Prostate gland (tissue), 2 donors: ENCODE results near the gene SSR3. TPM values are rescaled to one million over a fixed set of nuclear protein-coding genes. Genes with fewer than 3 reads are reported as not detected.

Source experiments
- DNase-seq: peaks from one replicate; pipeline ENCODE4 v3.0.0-alpha.2; 2019; ENCODE audit warnings: low spot score
- H3K27ac ChIP-seq, 2 donors: fragments of 200-600 bp; sonication (generic); 2 replicates each; pipeline ENCODE4 v1.5.1; 2017 to 2019
- H3K27me3 ChIP-seq: fragments of 200-600 bp; sonication (generic); replicated peaks from 2 replicates; pipeline ENCODE4 v1.5.1; 2019; ENCODE audit not compliant: insufficient read depth
- H3K36me3 ChIP-seq, 2 donors: fragments of 200-600 bp; sonication (generic); 1 replicate in 1 of 2; 2 replicates in 1 of 2; pipeline versions ENCODE4 v1.5.1 to v1.8.1; 2017 to 2019
- H3K4me1 ChIP-seq: fragments of 200-600 bp; sonication (generic); replicated peaks from 2 replicates; pipeline ENCODE4 v1.5.1; 2019
- H3K4me3 ChIP-seq, 2 donors: fragments of 200-600 bp; sonication (generic); 2 replicates each; pipeline ENCODE4 v1.5.1; 2017 to 2019
- H3K9me3 ChIP-seq: fragments of 200-600 bp; sonication (generic); 2 replicates; pipeline ENCODE4 v1.5.1; 2017
- CTCF ChIP-seq, 4 experiments: fragments of 200-600 bp in 2 of 4; fragments of 450-650 bp in 2 of 4; sonication (generic) in 2 of 4; IDR thresholded peaks; 1 replicate in 3 of 4; 2 replicates in 1 of 4; pipeline ENCODE4 v1.5.1; 2016 to 2019; ENCODE audit warnings: antibody characterized with exemption in 4 of 4, mild to moderate bottlenecking in 2 of 4, moderate library complexity in 2 of 4
- POLR2A ChIP-seq: fragments of 450-650 bp; IDR thresholded peaks from one replicate; pipeline ENCODE4 v1.6.1; 2016; ENCODE audit warnings: antibody characterized with exemption, mild to moderate bottlenecking
- POLR2AphosphoS5 ChIP-seq: sonication (generic); formaldehyde crosslinking; IDR thresholded peaks from one replicate; pipeline ENCODE4 v1.6.1; 2017; ENCODE audit warnings: antibody characterized with exemption
- WGBS: methylation state at CpG from one replicate; pipeline ENCODE4 v1.1.5; 2018; 5-methylcytosine and 5-hydroxymethylcytosine counted together
- intact Hi-C: fragments of 100-400 bp; cut with DNase I; formaldehyde crosslinking; loops from one replicate; pipeline ENCODE4 v1.14.2; 2022
- total RNA-seq, 2 donors: library from RNA; depleted of rRNA; stranded (reverse); fragments of >200 nt; gene quantifications; one replicate each; pipeline ENCODE4 v1.1.0, GENCODE V29; 2016

Gene SSR3
- total RNA-seq, 2 donors from 2014 or later: 102 to 142 TPM

DNA sequence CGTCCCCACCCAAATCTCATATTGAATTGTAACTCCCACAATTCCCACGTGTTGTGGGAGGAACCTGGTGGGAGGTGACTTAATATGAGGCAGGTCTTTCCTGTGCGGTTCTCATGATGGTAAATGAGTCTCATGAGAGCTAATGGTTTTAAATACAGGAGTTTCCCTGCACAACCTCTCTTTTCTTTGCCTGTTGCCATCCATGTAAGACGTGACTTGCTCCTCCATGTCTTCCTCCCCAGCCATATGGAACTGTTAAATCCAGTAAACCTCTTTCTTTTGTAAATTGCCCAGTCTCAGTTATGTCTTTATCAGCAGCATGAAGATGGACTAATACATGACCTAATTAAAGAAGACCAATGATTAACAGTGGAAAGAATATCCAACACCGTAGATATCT is 56.6 kb downstream of the SSR3 start:
- H3K27ac ChIP-seq: no peak overlapping the region
- DNase-seq: no peak
- no peaks in the 10 kb centered on the region for H3K9me3 ChIP-seq
- TF ChIP-seq POLR2A (no peak), CTCF (IDR thresholded peaks at IDR 0.05) (no peak), POLR2AphosphoS5 (no peak)
- H3K4me3 ChIP-seq: no peak overlapping the region
- H3K4me1 ChIP-seq: no peaks in the 10 kb centered on the region
- WGBS: 93% methylated on average over 5 of the region's 5 CpGs
- intact Hi-C loops: no loop called here
- H3K36me3 ChIP-seq: no peaks in the 10 kb centered on the region
- no peaks in the 10 kb centered on the region for H3K27me3 ChIP-seq

- Histone ChIP-seq H3K36me3 (no peaks in the 10 kb centered on the region), H3K4me1 (no peaks in the 10 kb centered on the region), H3K4me3 (no peak overlapping the region), H3K27ac (no peak overlapping the region), H3K27me3 (no peaks in the 10 kb centered on the region), H3K9me3 (no peaks in the 10 kb centered on the region)
- WGBS: 44% methylated on average over 1 of the region's 1 CpG
- TF ChIP-seq CTCF (IDR thresholded peaks at IDR 0.05) (no peak), POLR2AphosphoS5 (no peak), POLR2A (no peak)
- intact Hi-C loops: no loop called here
- DNase-seq: no peak
These were observed 57.6 kb downstream of the SSR3 start for GRCh38 chr3:156497326-156497725.

DNA sequence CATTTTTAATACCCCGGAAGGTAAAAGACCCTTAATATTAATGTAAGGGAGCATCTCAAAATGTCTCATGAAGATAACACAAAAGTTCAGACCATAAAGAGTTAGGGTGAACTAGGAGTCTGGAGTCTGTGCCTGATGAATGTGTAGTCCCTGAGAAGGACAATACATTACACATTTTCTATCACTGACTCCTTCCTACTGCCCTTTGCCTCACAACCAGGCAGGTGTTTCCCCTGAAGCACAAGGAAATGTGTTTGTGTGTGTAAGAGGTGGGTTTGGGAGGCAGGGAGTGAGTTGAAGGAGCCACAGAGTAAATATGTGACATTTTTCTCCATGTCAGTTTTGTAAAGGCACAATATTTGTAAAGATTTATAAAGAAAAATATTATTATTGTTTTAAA is 59.1 kb downstream of the SSR3 start:
- no peak for DNase-seq
- intact Hi-C loops: no loop called here
- no peaks in the 10 kb centered on the region for H3K4me1 ChIP-seq

GRCh38 chr3:156493887-156494286 is 61.0 kb downstream of the SSR3 start:
- Histone ChIP-seq H3K4me1 (no peaks in the 10 kb centered on the region), H3K36me3 (no peaks in the 10 kb centered on the region), H3K9me3 (no peaks in the 10 kb centered on the region), H3K4me3 (no peak overlapping the region), H3K27ac (no peak overlapping the region), H3K27me3 (no peaks in the 10 kb centered on the region)
- no peak for DNase-seq
- no peak for TF ChIP-seq CTCF (IDR thresholded peaks at IDR 0.05)
- TF ChIP-seq POLR2A: no peak
- no peak for TF ChIP-seq POLR2AphosphoS5
- 70% methylated on average over 3 of the region's 3 CpGs for WGBS
- intact Hi-C loops: no loop called here

More for the DNA sequence above, 59.1 kb downstream of the SSR3 start:
- Histone ChIP-seq H3K4me3 (no peak overlapping the region), H3K27ac (no peak overlapping the region), H3K9me3 (no peaks in the 10 kb centered on the region), H3K36me3 (no peaks in the 10 kb centered on the region), H3K27me3 (no peaks in the 10 kb centered on the region)
- TF ChIP-seq POLR2A (no peak), POLR2AphosphoS5 (no peak), CTCF (IDR thresholded peaks at IDR 0.05) (no peak)
- 100% methylated on average over 1 of the region's 1 CpG for WGBS

- Histone ChIP-seq H3K27ac (no peak overlapping the region), H3K4me1 (no peaks in the 10 kb centered on the region), H3K4me3 (no peak overlapping the region), H3K9me3 (no peaks in the 10 kb centered on the region), H3K27me3 (no peaks in the 10 kb centered on the region), H3K36me3 (no peaks in the 10 kb centered on the region)
- DNase-seq: no peak
- intact Hi-C loops: no loop called here
- 56% methylated on average over 3 of the region's 3 CpGs for WGBS
- no peak for TF ChIP-seq CTCF (IDR thresholded peaks at IDR 0.05)
- no peak for TF ChIP-seq POLR2AphosphoS5
- TF ChIP-seq POLR2A: no peak
These were observed 62.1 kb downstream of the SSR3 start for GRCh38 chr3:156492801-156493261.
